IPS-18c (cell line): ENCODE data around the gene ABCD3.
"Not testable (repeated sequence)": the region's sequence is repeated elsewhere in the genome, so short reads cannot be mapped to it uniquely, and the experiment has no call there.

Experiments
- H3K4me3 ChIP-seq: 2 replicates; pipeline ENCODE4 v1.7.0; 2013; ENCODE audit warnings: low read depth, mild to moderate bottlenecking, low read length, moderate library complexity; ENCODE audit not compliant: insufficient read depth
- H3K9me3 ChIP-seq: one replicate; pipeline ENCODE4 v1.6.1; 2013; ENCODE audit warnings: mild to moderate bottlenecking, low read length, moderate library complexity; ENCODE audit not compliant: control insufficient read depth, insufficient read depth

The ABCD3 gene

GRCh38 chr1:94438692-94439276 is 20.6 kb downstream of the ABCD3 start:
- Histone ChIP-seq H3K9me3 (no peaks in the 10 kb centered on the region), H3K4me3 (no peak overlapping the region)

GRCh38 chr1:94440088-94440487 is 21.9 kb downstream of the ABCD3 start:
- Histone ChIP-seq H3K9me3 (peaks cover under 1% of the 10 kb centered on the region), H3K4me3 (no peak overlapping the region)

GRCh38 chr1:94443067-94443466 is 24.9 kb downstream of the ABCD3 start:
- not testable (repeated sequence) for H3K9me3 ChIP-seq, H3K4me3 ChIP-seq

GRCh38 chr1:94444819-94445218 is 26.6 kb downstream of the ABCD3 start:
- not testable (repeated sequence) for H3K4me3 ChIP-seq, H3K9me3 ChIP-seq

- H3K4me3 ChIP-seq = not testable (repeated sequence)
- peaks cover 15% of the 10 kb centered on the region for H3K9me3 ChIP-seq
Measured at GRCh38 chr1:94445733-94446132, 27.5 kb downstream of the ABCD3 start.

GRCh38 chr1:94446177-94446576 is 28.0 kb downstream of the ABCD3 start:
- H3K9me3 ChIP-seq = peaks cover 15% of the 10 kb centered on the region
- not testable (repeated sequence) for H3K4me3 ChIP-seq

GRCh38 chr1:94448741-94449140 is 30.6 kb downstream of the ABCD3 start:
- peaks cover 18% of the 10 kb centered on the region for H3K9me3 ChIP-seq

GRCh38 chr1:94456736-94457135 is 38.5 kb downstream of the ABCD3 start:
- Histone ChIP-seq H3K9me3 (peaks cover 3% of the 10 kb centered on the region), H3K4me3 (no peak overlapping the region)

More at GRCh38 chr1:94448741-94449140, 30.6 kb downstream of the ABCD3 start:
- H3K4me3 ChIP-seq = not testable (repeated sequence)

GRCh38 chr1:94462606-94463005 is 44.4 kb downstream of the ABCD3 start:
- H3K9me3 ChIP-seq = no peaks in the 10 kb centered on the region
- no peak overlapping the region for H3K4me3 ChIP-seq

GRCh38 chr1:94463056-94463764 is 45.0 kb downstream of the ABCD3 start:
- H3K9me3 ChIP-seq = no peaks in the 10 kb centered on the region
- no peak overlapping the region for H3K4me3 ChIP-seq

GRCh38 chr1:94463765-94464330 is 45.7 kb downstream of the ABCD3 start:
- Histone ChIP-seq H3K4me3 (no peak overlapping the region), H3K9me3 (no peaks in the 10 kb centered on the region)

GRCh38 chr1:94468708-94469107 is 50.5 kb downstream of the ABCD3 start:
- no peak overlapping the region for H3K4me3 ChIP-seq
- no peaks in the 10 kb centered on the region for H3K9me3 ChIP-seq

- Histone ChIP-seq H3K4me3 (no peak overlapping the region), H3K9me3 (no peaks in the 10 kb centered on the region)
Measured at GRCh38 chr1:94471271-94471670, 53.1 kb downstream of the ABCD3 start.

- Histone ChIP-seq H3K9me3 (no peaks in the 10 kb centered on the region), H3K4me3 (no peak overlapping the region)
Measured at GRCh38 chr1:94475232-94475631, 57.0 kb downstream of the ABCD3 start.

- H3K4me3 ChIP-seq = no peak overlapping the region
- no peaks in the 10 kb centered on the region for H3K9me3 ChIP-seq
Measured at GRCh38 chr1:94479682-94480081, 61.5 kb downstream of the ABCD3 start.

- Histone ChIP-seq H3K4me3 (no peak overlapping the region), H3K9me3 (no peaks in the 10 kb centered on the region)
Measured at GRCh38 chr1:94481473-94481933, 63.3 kb downstream of the ABCD3 start.

- no peaks in the 10 kb centered on the region for H3K9me3 ChIP-seq
- no peak overlapping the region for H3K4me3 ChIP-seq
Measured at GRCh38 chr1:94486990-94487389, 68.8 kb downstream of the ABCD3 start.

- no peaks in the 10 kb centered on the region for H3K9me3 ChIP-seq
- H3K4me3 ChIP-seq = no peak overlapping the region
Measured at GRCh38 chr1:94490556-94490955, 72.4 kb downstream of the ABCD3 start.
